Stimulated activated CD8-positive, alpha-beta memory T cell treated with anti-CD3 and anti-CD28 coated beads, Interleukin-4, amount 100 ng/mL, for 4 hours (primary cell): Measurements from ENCODE around the gene CADM1.

Experiments used
- DNase-seq, 2 donors: peaks; one replicate each; pipeline ENCODE4 v3.0.0-alpha.2; 2020; ENCODE audit warnings: low read depth in 2 of 2, low spot score in 1 of 2

Gene CADM1

GRCh38 chr11:115215694-115216617, 288.3 kb downstream of the CADM1 start:
- no peak for DNase-seq

DNA sequence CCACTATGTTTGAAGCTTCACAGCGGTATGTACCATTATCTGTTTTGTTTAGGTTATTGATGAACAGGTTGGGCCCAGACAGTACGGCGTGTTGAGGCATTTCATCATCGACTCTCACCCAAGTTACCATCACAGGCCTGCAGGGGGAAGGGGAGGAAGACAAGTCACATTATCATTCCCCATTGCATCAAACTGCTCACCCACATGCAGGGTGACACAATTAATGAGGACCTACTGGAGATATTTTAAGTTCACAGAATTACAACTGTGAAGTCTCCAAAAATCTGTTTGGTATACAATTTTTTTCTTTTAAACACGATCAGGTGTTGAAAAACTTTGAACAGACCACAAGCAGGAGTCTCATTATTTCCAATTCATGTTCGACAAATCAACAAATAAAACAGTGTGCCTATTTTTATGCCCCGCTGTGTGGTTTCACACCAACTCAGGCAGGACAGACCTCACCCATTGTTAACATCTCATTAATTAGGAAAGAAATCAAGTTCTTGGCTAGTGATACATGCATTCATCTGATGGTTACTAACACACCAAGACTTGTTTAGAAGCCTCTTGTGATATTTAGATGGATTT, 289.5 kb downstream of the CADM1 start:
- DNase-seq: no peak

DNA sequence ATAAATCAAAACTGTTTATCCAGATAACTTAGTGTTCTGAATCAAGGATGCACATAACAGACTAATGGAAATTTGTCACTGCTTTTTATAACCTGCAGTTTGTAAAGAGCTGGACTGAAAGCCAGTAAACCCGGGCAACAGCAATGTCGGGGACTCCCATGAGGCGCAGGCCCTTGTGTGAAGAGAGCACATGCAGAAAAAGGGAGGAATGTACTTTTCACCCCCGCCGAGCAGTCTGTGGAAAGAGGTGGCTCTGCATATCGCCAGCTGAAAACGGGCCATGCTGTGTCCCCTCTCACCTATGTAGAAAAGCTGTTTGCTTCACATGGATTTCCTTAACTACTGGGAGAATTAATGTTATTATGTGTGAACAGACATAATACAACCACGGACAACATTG, 291.2 kb downstream of the CADM1 start:
- no peak for DNase-seq

DNA sequence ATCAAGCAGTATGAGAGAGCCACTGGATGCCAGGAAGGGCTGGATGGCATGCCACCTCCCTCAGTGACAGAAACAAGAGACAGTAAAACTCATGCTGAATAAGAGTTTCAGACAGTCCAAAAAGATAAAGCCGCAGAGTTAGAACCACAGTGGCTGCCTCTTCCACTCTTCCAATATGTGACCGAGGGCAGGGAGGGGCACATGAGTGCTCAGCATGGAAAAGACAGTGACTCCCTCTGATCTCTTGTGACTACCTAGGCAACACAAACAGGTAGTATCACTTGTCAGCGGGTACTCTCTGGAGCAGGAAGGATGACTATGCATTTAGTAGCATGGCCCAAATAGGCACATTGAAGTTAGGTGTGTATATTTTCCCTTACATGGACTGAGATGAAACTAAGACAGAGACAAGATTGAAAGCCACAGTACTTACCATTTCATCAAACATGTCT, 295.4 kb downstream of the CADM1 start:
- DNase-seq: no peak

DNA sequence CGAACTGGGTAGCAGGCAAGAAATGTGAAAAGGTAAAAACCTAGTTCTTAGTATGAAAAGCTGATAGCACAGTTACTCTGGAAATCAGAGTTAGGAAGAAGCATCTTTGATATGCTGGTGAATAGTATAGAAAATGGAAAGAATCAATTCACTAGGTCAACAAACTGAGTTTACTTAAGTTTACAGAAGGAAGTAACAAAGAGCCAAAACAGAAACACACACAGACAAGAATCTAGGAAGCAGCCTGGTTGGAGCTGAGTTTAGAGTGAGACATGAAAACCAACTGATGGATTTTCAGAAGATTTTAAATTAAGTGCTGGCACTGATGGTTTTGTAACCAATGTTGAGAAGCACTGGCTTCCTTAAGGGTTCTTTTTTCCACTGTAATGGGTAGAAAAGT, 296.3 kb downstream of the CADM1 start:
- DNase-seq: no peak

- DNase-seq: no peak
Measured at GRCh38 chr11:115207166-115207591, 297.0 kb downstream of the CADM1 start.

DNA sequence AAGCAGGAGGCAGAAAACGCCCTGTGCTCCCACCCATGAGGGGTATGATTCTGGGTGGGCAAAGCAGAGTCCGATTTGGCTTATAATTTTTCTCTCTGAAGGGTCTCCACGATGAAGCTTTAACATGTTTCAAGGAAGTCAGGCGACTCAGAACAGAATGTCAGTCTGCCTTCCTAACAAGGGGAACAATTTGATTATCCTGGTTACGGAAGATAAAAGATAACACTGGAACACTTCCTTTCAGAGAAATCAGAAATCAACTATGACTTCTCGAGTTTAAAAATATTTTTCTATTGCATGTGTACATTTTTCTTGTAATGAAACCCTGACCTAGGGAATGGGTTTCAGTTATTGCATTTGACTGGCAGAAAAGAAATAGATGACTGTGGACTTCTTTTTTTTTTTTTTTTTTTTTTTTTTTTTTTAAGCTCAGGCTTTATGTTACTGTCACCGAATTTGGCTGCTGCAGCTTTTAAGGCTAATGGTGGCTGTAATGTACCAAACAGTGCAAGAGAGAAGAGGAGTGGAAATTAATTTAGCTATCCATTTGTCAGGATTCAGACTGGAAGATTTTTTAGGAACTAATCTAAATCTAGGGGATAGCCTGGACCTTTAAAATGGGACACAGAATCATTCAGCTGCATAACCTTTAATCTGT, 297.7 kb downstream of the CADM1 start:
- no peak for DNase-seq

DNA sequence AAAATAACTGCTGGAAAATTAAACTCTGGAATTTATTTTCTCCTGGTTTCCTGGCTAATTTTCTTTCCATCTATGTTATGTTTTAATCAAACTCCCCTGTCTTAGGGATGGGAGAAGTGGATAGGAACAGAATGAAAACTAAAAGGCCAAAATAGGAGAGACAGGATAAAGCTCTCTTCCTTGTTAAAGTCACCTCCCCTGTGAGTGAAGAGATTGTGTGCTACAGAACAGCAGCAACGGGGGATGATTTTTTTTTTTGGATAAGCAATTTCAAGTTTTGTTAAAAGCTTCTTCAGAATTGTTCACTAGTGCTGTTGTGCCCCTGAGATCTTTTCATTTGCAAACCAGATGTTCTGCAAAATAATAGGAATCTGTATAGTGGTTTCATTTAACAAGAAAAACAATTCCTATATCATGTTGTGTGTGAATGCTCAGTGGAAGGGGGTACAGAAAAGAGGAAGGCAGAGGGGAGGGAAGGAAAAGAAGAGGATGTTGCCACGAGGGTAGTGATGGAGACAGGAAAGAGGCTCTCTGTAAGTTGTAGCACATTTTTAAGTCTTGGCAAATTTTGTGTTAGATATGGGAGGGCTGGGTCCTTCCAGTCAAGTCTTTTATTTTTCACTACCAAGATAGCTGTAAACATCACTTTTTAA, 301.2 kb downstream of the CADM1 start:
- no peak for DNase-seq

DNA sequence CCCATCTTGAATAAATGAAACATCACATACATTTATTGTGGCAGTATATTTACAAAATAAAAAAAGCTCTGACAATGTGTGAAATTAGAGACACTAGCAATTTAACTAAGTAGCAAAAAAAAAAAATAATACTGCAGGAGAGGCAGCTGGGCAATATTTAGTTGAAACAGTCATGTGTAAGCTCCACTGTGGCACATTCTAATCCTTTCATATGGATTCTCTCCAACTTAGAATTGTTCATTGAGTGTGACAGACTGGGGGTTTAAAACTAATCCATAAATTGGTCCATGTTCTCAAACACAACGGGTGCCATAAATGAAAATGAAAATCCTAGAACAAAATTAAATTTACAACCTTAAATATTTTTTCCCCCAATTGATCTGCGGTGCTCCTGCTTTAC, 302.1 kb downstream of the CADM1 start:
- DNase-seq: no peak

DNA sequence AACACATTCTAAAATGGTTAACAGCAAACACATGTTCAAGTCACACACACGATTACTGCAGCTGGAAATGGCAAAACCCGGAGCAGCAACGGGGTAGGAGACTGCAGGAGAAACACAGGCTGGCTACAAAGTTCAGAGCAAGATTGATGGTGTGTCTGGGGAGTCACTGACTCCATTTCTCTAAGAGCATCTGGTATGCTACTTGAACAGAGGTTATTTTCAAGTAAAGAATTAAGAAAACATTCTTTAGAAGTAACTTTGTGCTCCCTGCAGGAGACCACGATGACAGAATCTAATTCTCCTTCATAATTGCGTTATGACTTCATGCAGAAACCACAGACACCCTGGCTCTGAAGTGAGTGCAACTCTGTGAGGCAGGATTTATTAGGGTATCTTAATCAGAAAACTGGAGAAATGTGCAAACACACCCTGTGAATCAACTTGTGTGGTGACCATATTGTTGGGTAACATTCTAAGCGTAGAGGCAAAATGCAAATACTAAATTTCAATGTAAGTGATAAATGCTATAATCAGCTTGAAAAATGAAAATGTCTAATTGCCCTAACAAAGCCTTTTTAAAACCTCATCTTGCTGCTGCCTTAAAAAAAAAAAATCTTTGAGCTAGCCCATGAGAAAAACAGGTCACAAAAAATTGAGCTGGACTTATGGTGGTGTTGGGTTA, 303.0 kb downstream of the CADM1 start:
- no peak for DNase-seq

DNA sequence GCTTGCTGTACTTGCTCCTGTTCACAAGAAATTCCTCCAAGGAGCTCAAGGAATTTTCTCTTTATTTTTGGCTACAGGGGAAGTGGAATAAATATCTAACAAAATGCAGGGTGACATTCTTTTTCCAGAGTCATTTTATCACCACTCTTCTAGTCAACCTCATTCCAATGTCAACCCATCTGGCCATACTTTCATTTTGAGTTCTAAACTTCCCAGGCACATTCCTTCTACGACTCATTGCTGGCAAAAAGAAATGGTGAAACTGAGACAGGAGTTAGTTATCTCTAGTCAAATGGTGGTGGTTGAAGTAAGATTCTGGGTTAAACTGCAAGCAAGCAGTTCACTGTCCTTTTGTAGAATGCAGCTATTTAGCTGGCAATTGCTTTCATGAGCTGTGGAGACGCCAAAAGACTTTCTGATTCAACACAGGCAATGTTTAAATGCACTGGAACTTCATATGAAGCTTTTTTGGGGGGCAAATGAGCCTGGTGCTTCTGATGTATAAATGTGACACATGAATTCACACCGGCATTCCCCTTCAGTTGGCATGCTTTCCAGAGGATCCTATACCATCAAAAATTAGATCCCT, 304.6 kb downstream of the CADM1 start:
- no peak for DNase-seq

DNA sequence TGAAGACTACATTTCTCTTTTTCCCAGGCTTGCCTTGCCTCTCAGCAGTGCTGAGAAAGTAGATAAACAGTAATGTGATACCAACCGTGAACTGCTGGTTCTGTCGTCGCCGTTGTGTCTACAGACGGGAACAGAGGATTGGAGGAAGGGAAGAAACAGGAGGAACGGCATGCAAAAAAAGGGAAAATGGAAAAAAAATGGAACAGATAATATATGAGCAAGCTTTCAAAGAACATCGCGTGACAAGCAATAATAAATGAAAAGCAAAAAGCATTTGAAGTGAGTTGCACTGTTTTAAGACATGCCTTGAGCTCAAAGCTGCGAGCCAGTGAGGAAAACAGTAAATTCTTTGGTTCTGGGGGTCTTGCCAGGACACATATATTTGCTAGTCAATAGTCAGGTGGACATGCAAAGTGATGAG, 305.9 kb downstream of the CADM1 start:
- DNase-seq: no peak

DNA sequence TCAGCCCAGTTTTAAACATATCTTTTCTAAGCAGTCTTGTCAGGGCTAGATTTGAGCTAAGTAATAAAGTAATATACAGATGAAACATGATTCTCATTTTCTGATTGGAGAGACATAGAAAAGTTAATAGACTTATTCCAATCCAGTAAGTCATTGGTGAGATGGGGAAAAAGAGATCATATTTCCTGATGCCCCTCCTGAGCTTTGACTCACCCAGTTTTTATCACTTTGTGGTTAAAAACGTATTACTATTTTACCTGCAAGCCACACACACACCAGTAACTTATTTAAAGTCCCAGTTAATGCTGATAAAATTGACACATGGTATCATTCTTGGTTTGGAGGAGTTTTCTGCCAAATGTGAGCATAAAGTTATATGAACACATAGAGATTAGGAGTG, 306.8 kb downstream of the CADM1 start:
- no peak for DNase-seq

DNA sequence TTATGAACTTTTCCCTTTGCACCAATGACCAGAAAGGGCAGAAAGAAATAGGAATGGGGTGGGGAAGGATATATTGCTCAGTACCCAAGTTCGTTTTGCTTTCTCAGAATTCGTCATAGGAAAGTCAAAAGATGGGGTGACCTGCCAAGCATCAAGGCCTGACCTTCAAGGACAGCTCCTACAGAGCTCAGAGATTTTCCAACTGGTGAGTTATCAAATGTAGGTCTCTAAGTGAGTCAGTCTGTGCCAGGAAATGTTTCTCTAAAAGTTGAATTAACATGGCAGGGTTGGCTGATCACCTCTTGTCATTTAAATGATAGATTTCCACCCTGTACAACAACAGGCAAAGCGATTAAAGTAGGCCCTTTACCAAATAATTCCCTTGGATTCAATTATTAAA, 307.2 kb downstream of the CADM1 start:
- DNase-seq: no peak

DNA sequence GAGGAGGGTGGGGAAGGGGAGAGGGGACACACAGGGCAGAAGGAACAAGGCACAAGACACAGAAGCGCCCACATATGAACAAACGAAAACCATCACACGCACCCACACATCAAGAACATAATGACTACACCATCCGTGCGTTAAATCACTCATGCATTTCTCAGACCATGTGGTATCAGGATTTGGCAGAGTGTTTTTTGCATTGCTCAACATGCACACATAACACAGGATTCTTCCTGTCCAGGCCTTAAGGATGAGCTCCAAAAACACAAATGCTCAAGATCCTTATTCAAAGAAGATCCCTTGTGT, 309.5 kb downstream of the CADM1 start:
- DNase-seq: no peak

DNA sequence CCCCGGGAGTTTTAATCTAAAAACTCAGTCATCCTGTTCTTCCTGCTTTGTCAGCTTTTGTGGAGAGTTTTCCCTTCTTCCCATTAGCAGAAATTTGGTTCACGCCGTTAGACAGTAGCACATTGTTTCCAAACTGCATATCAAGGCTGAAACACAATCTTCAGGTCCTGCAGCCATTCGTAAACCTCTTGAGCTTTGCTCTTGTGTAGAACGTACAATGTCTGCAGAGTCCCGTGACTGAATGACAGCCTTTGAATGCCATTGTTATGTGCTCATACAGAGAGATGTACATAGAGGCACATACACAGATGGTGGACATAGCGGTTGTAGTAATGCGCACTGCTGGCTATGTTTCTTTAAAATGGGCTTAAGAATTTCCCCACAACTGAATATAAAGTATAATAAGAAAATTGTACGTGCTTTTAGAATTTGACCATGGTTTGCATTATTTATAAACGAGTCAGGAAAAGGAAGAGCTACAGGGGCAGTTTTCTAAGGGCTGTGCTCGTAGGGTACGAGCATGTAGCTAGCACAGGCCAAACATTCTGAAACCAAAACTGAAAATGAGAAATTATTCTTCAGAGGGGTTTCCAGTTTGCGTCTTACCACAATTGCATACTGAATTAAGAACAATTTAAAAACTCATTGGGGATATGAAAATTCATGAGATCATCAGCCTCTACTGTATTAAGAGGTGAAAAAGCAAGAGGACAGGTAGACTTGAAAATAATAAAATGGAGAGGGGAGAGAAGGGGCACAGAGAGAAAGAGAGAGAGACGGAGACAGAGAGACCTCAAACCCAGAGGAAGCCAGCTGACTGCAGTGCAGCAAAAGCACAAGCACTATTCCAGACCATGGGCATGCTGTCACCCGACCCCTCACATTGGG, 310.1 kb downstream of the CADM1 start:
- DNase-seq: no peak

DNA sequence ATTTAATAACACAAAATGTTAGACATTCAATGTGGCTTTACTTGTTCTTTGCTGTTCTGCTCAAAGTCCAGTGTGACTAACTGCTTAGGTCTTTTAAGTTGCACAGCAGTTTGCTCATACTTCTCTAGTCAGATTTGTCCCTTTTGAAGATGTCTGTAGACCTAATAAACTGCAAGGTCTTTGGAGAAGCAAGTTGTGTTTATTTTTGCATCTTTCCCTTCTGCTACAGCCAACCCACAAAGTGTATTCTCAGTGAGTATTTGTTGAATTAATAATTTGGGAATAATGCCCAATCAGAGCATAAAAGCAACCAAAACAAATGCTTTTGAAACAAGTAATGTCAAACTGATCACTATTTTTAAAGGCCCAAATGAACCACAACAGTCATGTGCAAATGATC, 312.5 kb downstream of the CADM1 start:
- DNase-seq: no peak

- no peak for DNase-seq
Measured at GRCh38 chr11:115190196-115190595, 314.0 kb downstream of the CADM1 start.

DNA sequence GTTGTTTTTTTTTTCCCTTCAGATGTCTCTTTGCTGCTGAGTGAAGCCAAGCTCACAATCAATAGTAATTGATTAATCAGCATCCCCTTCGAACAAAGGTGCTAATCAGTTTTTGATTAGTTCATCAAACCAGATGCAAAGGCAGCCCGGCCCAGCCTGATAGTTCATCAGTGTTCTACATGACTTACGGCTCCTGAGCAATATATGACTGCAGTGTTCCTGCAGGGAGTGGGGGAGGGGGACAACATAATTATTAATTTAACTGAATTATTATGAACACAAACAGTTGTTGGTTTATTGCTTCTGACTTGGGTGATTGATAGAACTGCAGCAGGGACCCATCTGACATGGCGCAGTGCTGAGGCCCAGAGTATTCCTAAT, 315.3 kb downstream of the CADM1 start:
- DNase-seq: no peak
